ENCODE results near the gene ABHD4.

DNA sequence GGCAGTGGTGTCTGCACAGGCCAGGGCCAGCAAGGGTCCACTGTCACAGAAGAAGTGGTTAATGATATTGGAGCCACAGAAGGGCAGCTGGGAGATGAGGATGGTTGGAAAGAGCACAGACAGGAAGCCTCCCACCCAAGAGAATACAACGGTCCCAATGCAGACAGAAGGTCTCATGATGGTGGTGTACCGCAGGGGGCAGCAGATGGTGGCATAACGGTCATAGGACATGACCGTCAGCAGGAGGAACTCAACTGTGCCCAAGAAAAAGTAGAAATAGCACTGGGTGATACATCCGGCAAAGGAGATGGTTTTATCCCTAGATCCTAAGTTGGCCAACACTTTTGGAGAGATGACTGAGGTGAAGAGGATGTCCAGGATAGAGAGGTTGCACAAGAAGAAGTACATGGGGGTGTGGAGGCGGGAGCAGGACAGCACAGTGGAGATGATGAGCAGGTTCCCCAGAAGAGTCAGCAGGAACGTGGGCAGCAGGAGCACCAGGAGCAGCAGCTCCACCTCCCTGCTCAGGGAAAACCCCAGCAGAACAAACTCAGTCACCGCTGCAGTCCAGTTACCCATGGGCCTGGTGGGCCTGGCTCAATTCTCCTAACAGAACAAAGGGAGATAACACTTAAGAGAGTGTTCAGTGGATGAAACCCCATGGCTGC lies 36.3 kb downstream of the ABHD4 start:
- TF ChIP-seq POLR2AphosphoS5 (IDR thresholded peaks at IDR 0.05) (no peak), POLR2A (IDR thresholded peaks at IDR 0.05) (no peak)
- TF ChIP-seq, protein P1, sequence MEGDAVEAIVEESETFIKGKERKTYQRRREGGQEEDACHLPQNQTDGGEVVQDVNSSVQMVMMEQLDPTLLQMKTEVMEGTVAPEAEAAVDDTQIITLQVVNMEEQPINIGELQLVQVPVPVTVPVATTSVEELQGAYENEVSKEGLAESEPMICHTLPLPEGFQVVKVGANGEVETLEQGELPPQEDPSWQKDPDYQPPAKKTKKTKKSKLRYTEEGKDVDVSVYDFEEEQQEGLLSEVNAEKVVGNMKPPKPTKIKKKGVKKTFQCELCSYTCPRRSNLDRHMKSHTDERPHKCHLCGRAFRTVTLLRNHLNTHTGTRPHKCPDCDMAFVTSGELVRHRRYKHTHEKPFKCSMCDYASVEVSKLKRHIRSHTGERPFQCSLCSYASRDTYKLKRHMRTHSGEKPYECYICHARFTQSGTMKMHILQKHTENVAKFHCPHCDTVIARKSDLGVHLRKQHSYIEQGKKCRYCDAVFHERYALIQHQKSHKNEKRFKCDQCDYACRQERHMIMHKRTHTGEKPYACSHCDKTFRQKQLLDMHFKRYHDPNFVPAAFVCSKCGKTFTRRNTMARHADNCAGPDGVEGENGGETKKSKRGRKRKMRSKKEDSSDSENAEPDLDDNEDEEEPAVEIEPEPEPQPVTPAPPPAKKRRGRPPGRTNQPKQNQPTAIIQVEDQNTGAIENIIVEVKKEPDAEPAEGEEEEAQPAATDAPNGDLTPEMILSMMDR (IDR thresholded peaks at IDR 0.05), result no peak

Data from prostate gland (tissue), 2 donors.